GM19324 (cell line): ENCODE data around the gene SLC22A16.

Source experiments
- ATAC-seq: cut with Tn5 transposase; IDR thresholded peaks from one replicate; pipeline ENCODE4 v1.9.1; 2021; ENCODE audit warnings: mild to moderate bottlenecking, moderate library complexity; ENCODE audit not compliant: unreplicated experiment, low FRiP score

SLC22A16 gene

GRCh38 chr6:110412360-110412759, 64.1 kb downstream of the SLC22A16 start:
- no peak for ATAC-seq

GRCh38 chr6:110410511-110410910, 65.9 kb downstream of the SLC22A16 start:
- no peak for ATAC-seq

GRCh38 chr6:110409794-110410193, 66.6 kb downstream of the SLC22A16 start:
- ATAC-seq = no peak

- ATAC-seq = no peak
These were observed 67.5 kb downstream of the SLC22A16 start for GRCh38 chr6:110408901-110409300.

- ATAC-seq = no peak
These were observed 71.8 kb downstream of the SLC22A16 start for GRCh38 chr6:110404607-110405006.

GRCh38 chr6:110401585-110402176, 74.7 kb downstream of the SLC22A16 start:
- no peak for ATAC-seq

GRCh38 chr6:110400208-110400607, 76.2 kb downstream of the SLC22A16 start:
- no peak for ATAC-seq

GRCh38 chr6:110399219-110400071, 77.0 kb downstream of the SLC22A16 start:
- no peak for ATAC-seq

- no peak for ATAC-seq
These were observed 77.6 kb downstream of the SLC22A16 start for GRCh38 chr6:110398778-110399177.

GRCh38 chr6:110395221-110395620, 81.2 kb downstream of the SLC22A16 start:
- no peak for ATAC-seq

GRCh38 chr6:110394409-110394808, 82.0 kb downstream of the SLC22A16 start:
- ATAC-seq = no peak

- ATAC-seq = no peak
These were observed 83.7 kb downstream of the SLC22A16 start for GRCh38 chr6:110392727-110393126.

- ATAC-seq = no peak
These were observed 86.0 kb downstream of the SLC22A16 start for GRCh38 chr6:110390404-110390803.

GRCh38 chr6:110389689-110390382, 86.6 kb downstream of the SLC22A16 start:
- no peak for ATAC-seq

- no peak for ATAC-seq
These were observed 88.4 kb downstream of the SLC22A16 start for GRCh38 chr6:110387986-110388385.

- ATAC-seq = no peak
These were observed 91.0 kb downstream of the SLC22A16 start for GRCh38 chr6:110385458-110385863.

GRCh38 chr6:110378552-110378951, 97.9 kb downstream of the SLC22A16 start:
- no peak for ATAC-seq
